Renal cortical epithelial cell (primary cell): ENCODE data around the gene MOB3B. TPM values are rescaled to one million over a fixed set of nuclear protein-coding genes. Genes with fewer than 3 reads are reported as not detected.

ENCODE experiments used
- DNase-seq: peaks from one replicate; pipeline ENCODE4 v3.0.0-alpha.2; 2011; ENCODE audit warnings: low read depth
- total RNA-seq: library from RNA; depleted of rRNA; stranded (reverse); fragments of >200 nt; gene quantifications from 2 replicates; pipeline ENCODE4 v1.2.3, GENCODE V29; 2014

MOB3B gene
- total RNA-seq, 1 donor from 2014 or later: 1.4 TPM

GRCh38 chr9:27279611-27280010 is 250.0 kb downstream of the MOB3B start:
- no peak for DNase-seq

GRCh38 chr9:27278374-27278773 is 251.2 kb downstream of the MOB3B start:
- DNase-seq: peak; percentile 11

- DNase-seq: peak; percentile 58
Measured at GRCh38 chr9:27276193-27277030, 253.2 kb downstream of the MOB3B start.

Other genes starting within 250 kb of the MOB3B start
- not detected in 2 replicates for gene EQTN, start 232.7 kb downstream of the MOB3B start, total RNA-seq
- not detected in 2 replicates for gene IFNK, start 5.5 kb downstream of the MOB3B start, total RNA-seq
- gene C9orf72, start 43.7 kb upstream of the MOB3B start, total RNA-seq: 7.4 and 7.5 TPM in 2 replicates